NB4 (cell line): ENCODE results near the gene ENOX1.

Experiments
- DNase-seq: peaks from one replicate; pipeline ENCODE4 v3.0.0; 2010; ENCODE audit warnings: low read depth
- H3K4me3 ChIP-seq: one replicate; pipeline ENCODE4 v1.5.1; 2011; ENCODE audit warnings: mild to moderate bottlenecking, low read depth, low read length, moderate library complexity
- CTCF ChIP-seq: IDR thresholded peaks from one replicate; pipeline ENCODE4 v1.5.1; 2012; ENCODE audit warnings: low read depth, low read length
- MAX ChIP-seq: IDR thresholded peaks from 2 replicates; pipeline ENCODE4 v1.6.1; 2011; ENCODE audit warnings: low read depth, low read length
- MYC ChIP-seq: IDR thresholded peaks from 2 replicates; pipeline ENCODE4 v1.6.1; 2011; ENCODE audit warnings: low read depth, low read length
- POLR2A ChIP-seq: IDR thresholded peaks from 2 replicates; pipeline ENCODE4 v1.6.1; 2011; ENCODE audit warnings: mild to moderate bottlenecking; ENCODE audit not compliant: insufficient read length; ENCODE audit errors: extremely low read depth

The ENOX1 gene

GRCh38 chr13:43653980-43654379, 132.8 kb downstream of the ENOX1 start:
- no peak overlapping the region for H3K4me3 ChIP-seq
- DNase-seq = no peak
- TF ChIP-seq POLR2A = no peak
- TF ChIP-seq MAX = no peak
- no peak for TF ChIP-seq MYC
- no peak for TF ChIP-seq CTCF

- no peak for TF ChIP-seq MAX
- DNase-seq = no peak
- no peak overlapping the region for H3K4me3 ChIP-seq
These were observed 133.4 kb downstream of the ENOX1 start for GRCh38 chr13:43653395-43653794.

- no peak overlapping the region for H3K4me3 ChIP-seq
- TF ChIP-seq MYC (no peak), POLR2A (no peak), MAX (no peak), CTCF (no peak)
- no peak for DNase-seq
These were observed 134.0 kb downstream of the ENOX1 start for GRCh38 chr13:43652760-43653159.

GRCh38 chr13:43650882-43651281, 135.9 kb downstream of the ENOX1 start:
- peak; percentile 2 for DNase-seq
- H3K4me3 ChIP-seq = no peak overlapping the region
- TF ChIP-seq MAX (peak; percentile 37; the same call in 1 of the 2 replicates), POLR2A (no peak)

GRCh38 chr13:43648733-43649132, 138.0 kb downstream of the ENOX1 start:
- no peak for DNase-seq
- TF ChIP-seq MAX (no peak), POLR2A (no peak), CTCF (no peak), MYC (no peak)
- H3K4me3 ChIP-seq = no peak overlapping the region

GRCh38 chr13:43647471-43647870, 139.3 kb downstream of the ENOX1 start:
- no peak overlapping the region for H3K4me3 ChIP-seq
- no peak for TF ChIP-seq MAX
- TF ChIP-seq CTCF = no peak
- TF ChIP-seq POLR2A = no peak
- TF ChIP-seq MYC = no peak
- no peak for DNase-seq

GRCh38 chr13:43640476-43640875, 146.3 kb downstream of the ENOX1 start:
- DNase-seq = no peak
- no peak overlapping the region for H3K4me3 ChIP-seq
- TF ChIP-seq CTCF (no peak), MYC (no peak)
